BJ (cell line): ENCODE results near the gene NPTX1. TPM values are rescaled to one million over a fixed set of nuclear protein-coding genes. Genes with fewer than 3 reads are reported as not detected.

Experiments
- CTCF ChIA-PET: fragments of 350-600 bp; formaldehyde crosslinking; extraction: SDS; loops from one replicate; lab custom pipeline; 2021; ENCODE audit warnings: antibody characterized with exemption, inconsistent platforms; lab: Yijun Ruan, JAX
- POLR2A ChIA-PET: fragments of 300-600 bp; sonication (Branson Sonifier 250); formaldehyde crosslinking; extraction: SDS; loops from one replicate; lab custom pipeline; 2021; ENCODE audit warnings: antibody characterized with exemption; lab: Charles Lee
- DNase-seq: peaks from one replicate; pipeline ENCODE4 v3.0.0-alpha.2; 2011; ENCODE audit warnings: low read depth
- H3K27me3 ChIP-seq: 2 replicates; pipeline ENCODE4 v1.6.0; 2011; ENCODE audit warnings: low read length; ENCODE audit not compliant: control insufficient read depth, insufficient read depth
- H3K36me3 ChIP-seq: 2 replicates; pipeline ENCODE4 v1.5.1; 2011; ENCODE audit warnings: low read length; ENCODE audit not compliant: control insufficient read depth, insufficient read depth
- H3K4me3 ChIP-seq: 2 replicates; pipeline ENCODE4 v1.5.1; 2011; ENCODE audit warnings: low read depth, mild to moderate bottlenecking, control low read depth, low read length
- CTCF ChIP-seq: IDR thresholded peaks from 2 replicates; pipeline ENCODE4 v1.5.1; 2011; ENCODE audit warnings: low read depth, mild to moderate bottlenecking, control low read depth, inconsistent platforms, low read length, moderate library complexity; ENCODE audit not compliant: insufficient read depth
- polyA plus RNA-seq: library from polyadenylated mRNA; depleted of rRNA; stranded (reverse); fragments of >200 nt; gene quantifications from 2 replicates; pipeline ENCODE4 v1.2.3, GENCODE V29; 2011

NPTX1 gene
- polyA plus RNA-seq, 1 experiment: 0.43 TPM

GRCh38 chr17:80491478-80492342 is 15.3 kb upstream of the NPTX1 start:
- ChIA-PET CTCF (no interaction called here), POLR2A (no interaction called here)
- DNase-seq: no peak
- no peaks in the 10 kb centered on the region for H3K36me3 ChIP-seq
- TF ChIP-seq CTCF: no peak
- peaks cover 6% of the 10 kb centered on the region for H3K27me3 ChIP-seq
- no peak overlapping the region for H3K4me3 ChIP-seq

- no peak for TF ChIP-seq CTCF
- POLR2A ChIA-PET: no interaction called here
- no peak overlapping the region for H3K4me3 ChIP-seq
- H3K36me3 ChIP-seq: no peaks in the 10 kb centered on the region
- DNase-seq: no peak
- peaks cover 10% of the 10 kb centered on the region for H3K27me3 ChIP-seq
- CTCF ChIA-PET: interaction anchor here (1.1 kb wide), 1 partner anchor 10 kb away, joined by 4 read pairs; no protein-coding TSS in a partner anchor
Observed at GRCh38 chr17:80487511-80487910, 11.1 kb upstream of the NPTX1 start.

- Histone ChIP-seq H3K4me3 (no peak overlapping the region), H3K36me3 (no peaks in the 10 kb centered on the region), H3K27me3 (peaks cover 13% of the 10 kb centered on the region)
- ChIA-PET CTCF (interaction anchor here (1.0 to 1.1 kb wide), 2 partner anchors 9 to 90 kb away, joined by 3 to 4 read pairs; no protein-coding TSS in a partner anchor), POLR2A (no interaction called here)
- DNase-seq: no peak
- TF ChIP-seq CTCF: no peak
Observed at GRCh38 chr17:80486692-80487091, 10.3 kb upstream of the NPTX1 start.

- Histone ChIP-seq H3K27me3 (peaks cover 16% of the 10 kb centered on the region), H3K4me3 (no peak overlapping the region), H3K36me3 (no peaks in the 10 kb centered on the region)
- POLR2A ChIA-PET: no interaction called here
- no peak for TF ChIP-seq CTCF
- CTCF ChIA-PET: no interaction called here
- no peak for DNase-seq
Observed at GRCh38 chr17:80485846-80486245, 9.4 kb upstream of the NPTX1 start.

- ChIA-PET CTCF (no interaction called here), POLR2A (no interaction called here)
- no peak for DNase-seq
- Histone ChIP-seq H3K4me3 (no peak overlapping the region), H3K27me3 (peaks cover 33% of the 10 kb centered on the region), H3K36me3 (no peaks in the 10 kb centered on the region)
- no peak for TF ChIP-seq CTCF
Observed at GRCh38 chr17:80482555-80483308, 6.3 kb upstream of the NPTX1 start.
